ENCODE data around the gene KRAS.

The KRAS gene

GRCh38 chr12:25213338-25213737, 37.4 kb downstream of the KRAS start:
- TF ChIP-seq SIN3A (IDR thresholded peaks at IDR 0.05; ENCODE audit: borderline replicate concordance, insufficient read depth, low read length) (no peak), FOXP2 (optimal IDR thresholded peaks at IDR 0.05; ENCODE audit: borderline replicate concordance, extremely low read depth, extremely low read length, insufficient read depth) (no peak), REST (IDR thresholded peaks at IDR 0.05; ENCODE audit: insufficient read depth in 1 of 2, low read depth in 2 of 2, low read length in 2 of 2) (no peak), TAF1 (IDR thresholded peaks at IDR 0.05; ENCODE audit: borderline replicate concordance, insufficient read depth, low read length) (no peak)

- no peak for TF ChIP-seq POLR2AphosphoS5 (IDR thresholded peaks at IDR 0.05; ENCODE audit: low read depth, low read length)
- no peak for TF ChIP-seq SIN3A (IDR thresholded peaks at IDR 0.05; ENCODE audit: borderline replicate concordance, insufficient read depth, low read length)
- no peak for TF ChIP-seq TAF1 (IDR thresholded peaks at IDR 0.05; ENCODE audit: borderline replicate concordance, insufficient read depth, low read length)
- TF ChIP-seq FOXP2 (optimal IDR thresholded peaks at IDR 0.05; ENCODE audit: borderline replicate concordance, extremely low read depth, extremely low read length, insufficient read depth) = no peak
- no peak for TF ChIP-seq REST (IDR thresholded peaks at IDR 0.05; ENCODE audit: insufficient read depth in 1 of 2, low read depth in 2 of 2, low read length in 2 of 2)
Observed at GRCh38 chr12:25208554-25208953, 42.2 kb downstream of the KRAS start.

GRCh38 chr12:25207846-25208245, 42.9 kb downstream of the KRAS start:
- TF ChIP-seq SIN3A (IDR thresholded peaks at IDR 0.05; ENCODE audit: borderline replicate concordance, insufficient read depth, low read length) (no peak), TAF1 (IDR thresholded peaks at IDR 0.05; ENCODE audit: borderline replicate concordance, insufficient read depth, low read length) (no peak), REST (IDR thresholded peaks at IDR 0.05; ENCODE audit: insufficient read depth in 1 of 2, low read depth in 2 of 2, low read length in 2 of 2) (no peak), POLR2AphosphoS5 (IDR thresholded peaks at IDR 0.05; ENCODE audit: low read depth, low read length) (no peak), FOXP2 (optimal IDR thresholded peaks at IDR 0.05; ENCODE audit: borderline replicate concordance, extremely low read depth, extremely low read length, insufficient read depth) (no peak)

GRCh38 chr12:25207411-25207810, 43.3 kb downstream of the KRAS start:
- TF ChIP-seq SIN3A (IDR thresholded peaks at IDR 0.05; ENCODE audit: borderline replicate concordance, insufficient read depth, low read length) (no peak), FOXP2 (optimal IDR thresholded peaks at IDR 0.05; ENCODE audit: borderline replicate concordance, extremely low read depth, extremely low read length, insufficient read depth) (no peak), REST (IDR thresholded peaks at IDR 0.05; ENCODE audit: insufficient read depth in 1 of 2, low read depth in 2 of 2, low read length in 2 of 2) (no peak), TAF1 (IDR thresholded peaks at IDR 0.05; ENCODE audit: borderline replicate concordance, insufficient read depth, low read length) (no peak), POLR2AphosphoS5 (IDR thresholded peaks at IDR 0.05; ENCODE audit: low read depth, low read length) (no peak)

- no peak for TF ChIP-seq REST (IDR thresholded peaks at IDR 0.05; ENCODE audit: insufficient read depth in 1 of 2, low read depth in 2 of 2, low read length in 2 of 2)
- no peak for TF ChIP-seq TAF1 (IDR thresholded peaks at IDR 0.05; ENCODE audit: borderline replicate concordance, insufficient read depth, low read length)
- TF ChIP-seq SIN3A (IDR thresholded peaks at IDR 0.05; ENCODE audit: borderline replicate concordance, insufficient read depth, low read length) = no peak
- no peak for TF ChIP-seq FOXP2 (optimal IDR thresholded peaks at IDR 0.05; ENCODE audit: borderline replicate concordance, extremely low read depth, extremely low read length, insufficient read depth)
- TF ChIP-seq POLR2AphosphoS5 (IDR thresholded peaks at IDR 0.05; ENCODE audit: low read depth, low read length) = no peak
Observed at GRCh38 chr12:25202137-25202536, 48.6 kb downstream of the KRAS start.

All from PFSK-1 (cell line).